RWPE1 (cell line): Measurements from ENCODE around the gene CRY2.
"Not testable (repeated sequence)": the region's sequence is repeated elsewhere in the genome, so short reads cannot be mapped to it uniquely, and the experiment has no call there.

Source experiments
- CTCF ChIA-PET: fragments of 350-600 bp; sonication (Branson Sonifier 250); formaldehyde crosslinking; extraction: SDS; loops from one replicate; lab custom pipeline; 2021; lab: Yijun Ruan, JAX
- POLR2A ChIA-PET: fragments of 400-600 bp; formaldehyde crosslinking; extraction: SDS; loops from one replicate; lab custom pipeline; 2020; ENCODE audit warnings: antibody characterized with exemption; ENCODE audit not compliant: low non-redundant PET; lab: Yijun Ruan, JAX
- DNase-seq: peaks from one replicate; pipeline ENCODE4 v3.0.0; 2012; ENCODE audit warnings: low spot score
- H3K27ac ChIP-seq: fragments of 450-650 bp; 2 replicates; pipeline ENCODE4 v1.5.1; 2017
- TF ChIP-seq, protein P1 (sequence below): fragments of 450-650 bp; conservative IDR thresholded peaks from 2 replicates; pipeline ENCODE4 v1.5.1; 2017; ENCODE audit warnings: low read depth, mild to moderate bottlenecking

CRY2 gene

DNA sequence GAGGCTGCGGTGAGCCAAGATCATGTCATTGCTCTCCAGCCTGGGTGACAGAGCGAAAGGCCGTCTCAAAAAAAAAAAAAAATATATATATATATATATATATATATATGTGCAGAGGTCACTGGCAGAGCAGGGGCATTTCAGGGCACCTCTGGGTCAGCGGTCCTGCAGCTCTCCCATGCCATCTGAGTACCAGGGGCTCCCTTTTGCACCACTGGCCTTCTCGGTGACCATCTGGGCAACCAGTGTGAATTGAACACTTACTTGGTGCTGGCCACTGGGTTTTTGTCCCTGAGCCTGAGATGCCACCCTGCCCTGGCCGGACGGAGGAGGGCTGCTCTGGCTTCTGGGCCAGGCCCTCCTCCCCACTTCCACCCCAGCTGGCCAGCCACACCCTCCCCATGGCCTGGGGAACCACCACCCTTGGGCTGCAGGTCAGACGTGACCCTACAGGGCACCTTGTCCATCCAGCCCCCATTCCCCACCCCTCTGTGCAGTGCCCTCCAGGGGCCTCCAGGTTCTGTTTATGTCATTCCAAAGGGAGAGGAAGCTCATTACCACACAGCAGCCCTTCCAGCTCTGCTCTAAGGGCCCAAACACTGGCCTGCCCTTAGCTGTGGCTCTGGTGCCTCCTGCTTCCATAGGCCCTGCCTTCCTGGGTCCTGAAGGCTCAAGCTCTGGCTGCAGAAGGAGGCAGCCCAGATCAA, 48.4 kb downstream of the CRY2 start:
- no peak overlapping the region for H3K27ac ChIP-seq
- POLR2A ChIA-PET, result interaction anchor here (0.5 kb wide), 1 partner anchor 1170 kb away, joined by 4 read pairs; no protein-coding TSS in a partner anchor
- DNase-seq, result no peak

DNA sequence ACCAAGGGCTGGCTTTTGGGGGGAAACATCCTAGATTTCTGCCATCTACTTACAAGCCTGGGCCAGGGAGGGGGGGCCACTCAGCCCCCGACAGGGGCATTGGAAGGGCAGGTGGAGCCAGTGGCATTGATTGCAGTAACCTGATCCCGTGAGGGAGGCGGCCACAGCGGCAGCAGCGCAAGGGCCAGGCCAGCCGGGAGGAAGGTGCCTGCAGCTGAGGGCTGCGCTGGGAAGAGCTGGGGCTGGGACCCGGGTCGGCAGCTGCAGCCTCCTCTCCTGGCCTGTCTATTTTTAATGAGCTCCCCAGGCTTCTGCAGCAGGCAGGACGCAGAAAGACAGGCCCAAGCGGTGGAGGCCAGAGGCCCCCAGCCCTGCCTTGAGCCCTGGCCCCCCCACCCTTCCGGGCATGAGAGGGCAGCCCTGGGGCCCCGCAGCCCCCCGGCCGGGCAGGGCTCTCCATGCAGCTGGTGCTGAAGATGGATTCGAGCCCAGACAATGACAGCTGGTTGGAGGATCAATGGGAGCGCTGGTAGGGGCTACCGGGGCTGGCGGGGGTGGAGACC, 49.2 kb downstream of the CRY2 start:
- ChIA-PET CTCF (no interaction called here), POLR2A (interaction anchor here (0.5 kb wide), 1 partner anchor 1171 kb away, joined by 4 read pairs; no protein-coding TSS in a partner anchor)
- no peak overlapping the region for H3K27ac ChIP-seq
- DNase-seq, result no peak
- TF ChIP-seq, protein P1, sequence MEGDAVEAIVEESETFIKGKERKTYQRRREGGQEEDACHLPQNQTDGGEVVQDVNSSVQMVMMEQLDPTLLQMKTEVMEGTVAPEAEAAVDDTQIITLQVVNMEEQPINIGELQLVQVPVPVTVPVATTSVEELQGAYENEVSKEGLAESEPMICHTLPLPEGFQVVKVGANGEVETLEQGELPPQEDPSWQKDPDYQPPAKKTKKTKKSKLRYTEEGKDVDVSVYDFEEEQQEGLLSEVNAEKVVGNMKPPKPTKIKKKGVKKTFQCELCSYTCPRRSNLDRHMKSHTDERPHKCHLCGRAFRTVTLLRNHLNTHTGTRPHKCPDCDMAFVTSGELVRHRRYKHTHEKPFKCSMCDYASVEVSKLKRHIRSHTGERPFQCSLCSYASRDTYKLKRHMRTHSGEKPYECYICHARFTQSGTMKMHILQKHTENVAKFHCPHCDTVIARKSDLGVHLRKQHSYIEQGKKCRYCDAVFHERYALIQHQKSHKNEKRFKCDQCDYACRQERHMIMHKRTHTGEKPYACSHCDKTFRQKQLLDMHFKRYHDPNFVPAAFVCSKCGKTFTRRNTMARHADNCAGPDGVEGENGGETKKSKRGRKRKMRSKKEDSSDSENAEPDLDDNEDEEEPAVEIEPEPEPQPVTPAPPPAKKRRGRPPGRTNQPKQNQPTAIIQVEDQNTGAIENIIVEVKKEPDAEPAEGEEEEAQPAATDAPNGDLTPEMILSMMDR, result no peak

More for the DNA sequence above, 48.4 kb downstream of the CRY2 start:
- TF ChIP-seq, protein P1, result no peak
- CTCF ChIA-PET, result interaction anchor here (1.1 kb wide), 1 partner anchor 23 kb away, joined by 4 read pairs; no protein-coding TSS in a partner anchor

DNA sequence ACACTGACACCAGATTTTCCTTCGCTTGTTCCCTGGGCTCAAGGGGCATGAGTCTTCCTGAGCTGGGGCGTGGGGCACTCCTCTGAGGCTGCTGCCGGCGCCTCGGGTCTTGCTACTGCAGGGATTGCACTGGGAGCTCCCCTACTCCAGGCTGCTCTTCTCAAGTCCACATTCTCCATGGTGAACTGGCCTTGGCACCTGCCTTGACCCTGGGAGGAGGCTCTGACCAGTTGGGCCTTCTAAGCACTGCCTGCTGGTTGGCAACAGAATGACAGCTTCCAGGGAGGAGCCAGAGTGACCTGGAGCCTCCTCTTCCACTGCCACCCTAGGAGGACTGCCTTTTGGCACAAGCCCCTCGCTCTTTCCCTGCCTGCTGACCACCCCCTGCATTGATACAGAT, 50.3 kb downstream of the CRY2 start:
- ChIA-PET POLR2A (no interaction called here), CTCF (interaction anchor here (1.0 to 1.4 kb wide), 2 partner anchors 15 to 21 kb away, joined by 3 to 5 read pairs; partner anchors contain the start of gene PEX16)
- no peak for DNase-seq
- TF ChIP-seq, protein P1, result no peak
- no peak overlapping the region for H3K27ac ChIP-seq

DNA sequence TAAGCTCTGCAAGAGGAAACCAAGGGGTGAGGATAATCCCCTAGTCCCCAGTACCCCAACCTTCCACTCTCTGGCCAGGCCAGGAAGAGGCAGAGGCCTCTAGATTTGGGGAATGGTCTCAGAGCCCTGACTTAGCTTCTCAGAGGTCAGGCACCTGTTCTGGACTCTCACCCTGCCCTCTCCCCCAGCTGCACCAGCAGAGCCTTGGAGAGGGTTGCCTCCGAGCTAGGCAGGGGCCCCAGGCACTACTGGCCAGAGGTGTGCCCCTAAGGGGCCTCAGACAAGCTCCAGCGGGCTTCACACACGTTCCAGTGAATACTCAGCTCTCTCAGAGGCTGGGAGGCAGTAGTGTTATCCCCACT, 51.8 kb downstream of the CRY2 start:
- TF ChIP-seq, protein P1, result no peak
- DNase-seq, result no peak
- CTCF ChIA-PET, result interaction anchor here (0.9 to 1.1 kb wide), 2 partner anchors 14 to 26 kb away, joined by 3 read pairs; no protein-coding TSS in a partner anchor
- POLR2A ChIA-PET, result no interaction called here
- H3K27ac ChIP-seq, result peak overlapping the region; percentile 77

DNA sequence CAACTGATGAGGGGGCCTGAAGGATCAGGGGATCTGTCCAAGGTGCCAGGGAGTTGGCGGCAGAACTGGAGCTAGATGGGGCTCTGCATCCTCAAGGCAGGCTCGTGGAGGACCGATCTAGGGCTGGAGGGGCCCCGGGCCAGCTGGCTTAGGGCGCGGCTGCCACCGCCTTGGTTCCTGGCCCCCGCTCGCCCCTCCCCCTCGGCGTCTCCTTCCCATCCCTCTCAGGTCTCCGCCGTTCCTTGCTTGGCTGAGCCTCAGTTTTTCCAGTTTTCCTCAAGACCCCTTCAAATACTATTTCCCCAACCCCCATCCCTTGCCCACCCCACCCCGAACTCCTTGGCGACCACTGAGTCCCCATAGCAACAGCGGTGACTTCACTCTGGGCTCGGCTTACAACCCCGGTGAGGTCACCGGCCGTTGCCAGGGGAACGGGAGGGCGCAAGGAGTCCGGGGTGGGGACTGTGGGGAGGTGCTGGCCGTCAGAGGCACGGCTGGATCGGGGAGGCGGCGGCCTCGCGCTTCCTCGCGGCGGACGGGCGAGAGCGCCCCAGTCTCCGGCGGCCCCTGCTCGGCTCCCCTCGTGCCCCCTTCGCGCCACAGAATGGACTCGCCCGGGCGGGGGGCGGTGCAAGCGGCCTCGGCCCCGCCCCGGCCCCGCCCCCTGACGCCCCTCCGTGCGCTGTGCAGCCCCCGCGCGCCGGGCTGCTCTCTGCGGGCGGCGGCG, 52.3 kb downstream of the CRY2 start:
- ChIA-PET POLR2A (no interaction called here), CTCF (interaction anchor here (0.6 to 1.1 kb wide), 2 partner anchors 14 to 26 kb away, joined by 3 read pairs; no protein-coding TSS in a partner anchor)
- TF ChIP-seq, protein P1, result no peak
- peak overlapping the region; percentile 77 for H3K27ac ChIP-seq
- DNase-seq, result peak; percentile 87

DNA sequence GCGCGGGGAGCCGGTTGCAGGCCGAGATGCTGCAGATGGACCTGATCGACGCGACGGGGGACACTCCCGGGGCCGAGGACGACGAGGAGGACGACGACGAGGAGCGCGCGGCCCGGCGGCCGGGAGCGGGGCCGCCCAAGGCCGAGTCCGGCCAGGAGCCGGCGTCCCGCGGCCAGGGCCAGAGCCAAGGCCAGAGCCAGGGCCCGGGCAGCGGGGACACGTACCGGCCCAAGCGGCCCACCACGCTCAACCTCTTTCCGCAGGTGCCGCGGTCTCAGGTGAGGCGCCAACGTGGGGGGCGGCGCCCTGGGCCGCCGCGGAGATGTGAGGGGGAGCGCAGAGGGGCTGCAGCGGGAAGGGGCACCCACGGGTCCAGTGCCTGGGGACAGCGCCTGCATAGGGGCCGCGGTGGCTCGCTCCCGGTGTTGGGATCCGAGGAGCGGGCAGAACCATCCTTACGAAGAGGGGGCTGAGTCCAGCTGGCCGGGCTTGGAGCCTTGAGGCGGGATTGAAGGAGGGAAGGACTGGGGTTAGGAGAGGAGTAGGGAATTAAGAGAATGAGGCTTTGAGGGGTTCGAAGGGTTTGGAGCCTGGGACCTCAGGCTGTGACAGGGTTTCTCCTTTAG, 53.0 kb downstream of the CRY2 start:
- POLR2A ChIA-PET, DNase-seq: not testable (repeated sequence)
- CTCF ChIA-PET, result interaction anchor here (0.6 to 1.3 kb wide), 2 partner anchors 13 to 129 kb away, joined by 3 to 4 read pairs; no protein-coding TSS in a partner anchor
- H3K27ac ChIP-seq, result peak overlapping the region; percentile 77
